HG03354 (cell line): Measurements from ENCODE around the gene EEPD1.

Experiments
- ATAC-seq: cut with Tn5 transposase; IDR thresholded peaks from one replicate; pipeline ENCODE4 v1.9.1; 2021; ENCODE audit warnings: mild to moderate bottlenecking; ENCODE audit not compliant: unreplicated experiment, poor library complexity, severe bottlenecking

The EEPD1 gene

DNA sequence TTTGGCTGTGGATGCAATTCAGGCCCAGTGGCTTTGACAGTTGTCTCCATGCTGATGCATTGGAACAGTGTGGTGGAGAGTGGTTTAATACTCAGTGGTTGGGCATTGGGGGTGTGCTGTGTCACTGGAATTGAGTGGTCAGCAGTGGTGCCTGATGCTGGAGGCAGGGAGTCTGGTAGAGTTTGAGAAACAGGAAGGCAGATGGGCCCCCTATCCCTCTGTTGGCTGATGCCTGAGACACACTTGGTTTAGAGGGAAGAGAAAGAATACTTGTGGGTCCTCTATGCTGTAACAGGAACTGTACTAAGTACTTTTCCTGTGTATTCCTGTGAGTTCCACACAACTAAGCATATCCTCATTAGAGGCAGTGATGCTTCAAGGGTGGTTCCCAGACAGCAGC is 55.4 kb downstream of the EEPD1 start:
- ATAC-seq, result no peak

DNA sequence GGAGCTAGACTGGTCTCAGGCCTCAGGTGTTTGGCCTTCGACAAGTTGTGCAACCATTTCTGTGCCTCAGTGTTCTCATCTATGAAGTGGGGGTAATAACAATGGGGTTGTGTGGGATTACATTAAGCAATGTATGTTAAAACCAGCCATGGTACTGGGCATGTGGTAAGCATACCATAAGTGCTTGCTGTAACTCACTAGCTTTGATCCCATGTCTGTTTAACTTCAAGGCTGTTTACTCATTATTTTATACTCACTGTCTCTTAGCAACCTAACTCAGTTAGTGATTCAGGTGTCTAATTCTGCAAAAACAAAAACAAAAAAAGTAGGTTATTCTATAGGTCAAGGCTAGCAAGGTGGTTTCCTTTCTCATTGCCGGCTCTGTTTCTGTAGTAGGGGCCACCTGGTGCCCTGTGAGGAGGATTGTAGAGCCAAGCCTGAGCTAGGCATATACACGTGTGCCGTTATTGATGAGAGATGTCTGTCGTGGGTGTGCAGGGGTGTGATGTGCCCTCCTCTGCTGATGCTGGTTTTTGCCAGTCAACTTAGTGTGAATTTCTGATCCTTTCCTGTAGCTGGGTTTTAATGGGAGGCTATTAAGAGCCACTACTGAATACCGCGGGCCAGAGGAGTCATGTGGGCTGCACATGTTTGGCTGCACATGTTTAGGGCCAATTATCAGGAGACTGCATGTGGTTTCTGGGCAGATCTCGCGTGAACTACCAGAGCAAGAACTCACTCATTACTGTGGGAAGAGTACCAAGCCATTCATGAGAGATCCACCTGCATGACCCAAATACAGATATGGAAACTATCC is 56.2 kb downstream of the EEPD1 start:
- peak; percentile 42 for ATAC-seq

DNA sequence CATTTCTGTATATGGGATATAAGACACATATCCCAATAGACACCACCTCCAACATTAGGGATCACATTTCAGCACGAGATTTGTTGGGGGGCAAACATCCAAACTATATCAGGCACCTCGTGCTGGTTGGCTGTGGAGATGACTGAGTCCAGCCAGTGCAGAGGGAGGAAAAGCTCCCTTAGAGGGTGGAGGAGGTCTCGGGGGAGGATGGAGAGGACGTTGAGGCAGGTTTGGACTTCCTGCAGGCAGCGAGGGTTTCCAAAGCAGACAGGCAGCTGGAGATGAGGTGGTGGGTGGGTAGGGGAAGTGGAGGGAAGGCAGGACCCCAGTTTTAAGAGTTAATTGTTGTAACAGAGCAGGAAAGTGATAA is 56.7 kb downstream of the EEPD1 start:
- no peak for ATAC-seq

DNA sequence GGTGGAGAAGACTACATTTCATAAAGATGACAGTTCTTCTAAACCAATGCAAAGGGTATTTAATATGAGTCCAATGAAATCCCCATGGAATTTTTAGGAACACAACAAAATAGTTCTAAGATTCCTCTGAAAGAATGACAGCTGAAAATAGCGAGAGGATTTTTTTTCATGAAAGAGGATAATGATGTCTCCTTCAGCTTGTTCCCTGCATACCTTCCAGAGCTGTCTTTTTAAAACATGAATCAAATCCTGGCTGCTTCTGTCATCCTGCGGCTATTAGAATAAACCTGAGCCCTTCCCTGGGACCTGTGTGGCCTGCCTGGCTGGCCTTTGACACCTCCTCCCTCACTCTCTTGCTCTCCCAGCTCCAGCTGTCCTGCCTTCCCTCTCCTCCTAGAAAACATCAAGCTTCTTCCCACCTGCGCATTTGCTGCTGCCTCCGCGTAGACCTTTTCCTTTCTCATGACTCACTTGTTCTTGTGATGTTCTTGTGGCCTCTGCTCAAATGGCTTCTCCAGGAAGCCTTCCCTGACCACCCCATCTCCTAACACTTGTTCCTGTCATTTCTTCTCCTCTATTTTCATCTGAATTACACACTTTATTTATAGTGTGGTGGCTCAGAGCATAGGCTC is 57.4 kb downstream of the EEPD1 start:
- no peak for ATAC-seq

DNA sequence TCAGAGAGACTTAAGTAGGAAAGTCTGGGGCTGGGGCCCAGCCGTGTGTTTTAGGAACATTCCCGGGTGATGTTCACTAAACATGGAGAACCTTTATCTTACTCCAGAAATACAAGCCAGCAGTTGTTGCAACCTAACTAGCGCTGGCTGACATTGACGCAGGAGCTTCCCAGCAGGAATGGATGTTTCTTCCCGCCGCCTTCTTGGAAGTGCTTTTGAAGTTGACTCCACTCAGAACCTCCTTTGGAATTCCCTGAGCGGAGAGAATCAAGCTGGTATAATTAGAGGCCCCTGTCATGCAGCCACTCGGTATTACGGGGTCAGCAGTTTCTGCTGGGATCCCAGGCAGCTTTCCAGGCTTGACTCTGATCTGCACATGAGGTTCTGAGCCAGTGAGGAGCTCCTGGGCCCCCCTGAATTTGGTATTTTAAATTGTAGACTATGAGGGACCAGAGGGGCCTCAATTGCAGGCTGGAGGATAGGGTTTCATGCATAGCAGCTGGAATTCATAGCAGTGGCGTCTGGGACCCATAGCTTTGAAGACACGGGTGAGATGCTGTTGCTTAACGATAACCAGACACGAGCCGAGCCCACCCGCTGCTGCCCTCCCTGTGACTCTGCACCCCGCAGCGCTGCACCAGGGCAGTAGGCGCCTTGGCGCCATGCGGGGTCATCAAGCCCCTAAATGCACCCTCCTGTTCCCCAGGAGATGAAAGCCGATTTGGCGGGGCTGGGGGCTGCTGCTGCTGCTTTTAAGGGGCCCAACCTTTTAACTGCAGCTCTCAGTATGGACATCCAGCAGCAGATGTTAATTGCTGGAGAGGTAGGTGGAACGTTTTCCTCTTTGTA is 61.8 kb downstream of the EEPD1 start:
- ATAC-seq, result no peak

DNA sequence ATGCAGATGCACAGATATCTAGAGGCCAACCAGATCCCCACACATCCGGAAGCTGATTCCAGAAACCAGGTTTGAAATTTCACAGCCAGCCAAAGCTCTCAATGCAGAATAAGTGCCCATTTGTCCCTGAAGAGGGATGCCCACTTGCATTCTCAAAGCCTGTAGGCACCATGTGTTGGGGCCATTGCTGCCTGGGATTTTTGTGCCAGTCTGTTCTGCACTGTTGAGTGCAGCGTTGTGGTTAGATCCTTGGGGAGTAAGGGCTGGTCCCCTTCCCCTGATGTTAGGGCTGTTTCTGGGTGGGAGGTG is 62.4 kb downstream of the EEPD1 start:
- no peak for ATAC-seq

DNA sequence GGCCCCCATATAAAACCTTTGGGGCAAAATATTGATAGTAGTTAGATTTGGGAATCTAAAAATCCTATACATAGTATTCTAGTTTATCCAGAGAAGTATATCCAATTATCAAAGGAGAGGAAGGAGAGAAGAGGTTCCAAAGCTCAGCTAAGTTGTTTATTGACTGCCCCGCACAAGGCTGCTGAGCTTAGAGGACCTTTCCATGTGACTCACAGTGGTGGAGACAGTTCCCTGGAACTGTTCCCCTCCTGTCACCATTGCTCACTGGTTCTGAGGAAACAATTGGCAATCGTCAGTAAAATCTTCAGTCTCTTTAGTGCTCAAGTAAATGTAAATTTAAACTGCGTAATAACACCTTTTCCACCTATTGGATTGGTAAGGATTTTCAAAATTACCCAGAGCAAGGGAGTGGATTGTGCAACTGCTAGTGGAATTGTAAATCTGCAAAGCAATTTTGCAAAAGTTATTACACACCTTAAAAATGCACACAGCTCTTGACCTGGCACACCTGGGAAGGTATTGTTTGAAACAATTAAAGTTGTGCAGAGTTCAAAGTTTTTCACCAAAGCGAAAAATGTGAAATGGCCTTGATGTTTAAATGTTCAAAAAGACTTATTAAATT is 63.1 kb downstream of the EEPD1 start:
- no peak for ATAC-seq

DNA sequence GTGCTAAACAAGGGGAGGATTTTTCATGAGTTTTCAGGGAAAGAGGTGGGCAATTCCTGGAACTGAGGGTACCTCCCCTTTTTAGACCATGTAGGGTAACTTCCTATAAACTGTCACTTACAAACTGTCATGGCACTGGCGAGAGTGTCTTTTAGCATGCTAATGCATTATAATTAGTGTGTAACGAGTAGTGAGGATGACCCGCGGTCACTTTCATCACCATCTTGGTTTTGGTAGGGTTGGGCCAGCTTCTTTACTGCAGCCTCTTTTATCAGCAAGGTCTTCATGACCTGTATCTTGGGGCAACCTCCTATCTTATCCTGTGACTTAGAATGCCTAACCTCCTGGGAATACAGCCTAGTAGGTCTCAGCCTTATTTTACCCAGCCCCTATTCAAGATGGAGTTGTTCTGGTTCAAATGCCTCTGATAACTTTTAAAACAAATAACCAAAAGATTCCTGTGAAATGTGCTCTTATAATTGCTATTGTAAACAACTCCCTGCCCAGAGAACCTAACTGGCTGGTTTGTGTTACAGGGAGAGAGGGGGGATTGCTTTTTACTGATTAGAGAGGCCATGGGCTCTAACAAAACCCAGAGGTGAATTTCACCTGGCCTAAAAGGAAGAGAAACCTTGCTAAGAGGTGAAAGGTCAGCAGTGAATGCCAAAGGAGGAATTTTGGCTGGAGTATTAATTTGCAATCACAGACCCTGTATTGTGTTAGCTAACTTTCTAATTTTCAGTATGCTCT is 64.3 kb downstream of the EEPD1 start:
- no peak for ATAC-seq

DNA sequence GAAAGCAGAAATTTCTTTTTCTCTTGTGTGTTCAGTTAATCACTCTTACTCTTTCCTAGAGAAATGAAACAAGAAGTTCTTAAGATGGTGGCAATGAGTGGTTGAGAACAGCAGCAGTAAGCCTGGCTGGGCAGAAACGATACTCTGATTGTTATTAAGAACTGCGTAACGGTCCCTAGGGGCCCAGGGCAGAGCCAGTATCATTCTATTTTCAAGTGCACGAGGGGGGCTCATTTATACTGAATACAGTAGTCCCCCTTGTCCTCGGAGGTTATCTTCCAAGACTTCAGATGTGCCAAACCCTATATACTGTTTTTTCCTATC is 64.9 kb downstream of the EEPD1 start:
- ATAC-seq, result no peak

DNA sequence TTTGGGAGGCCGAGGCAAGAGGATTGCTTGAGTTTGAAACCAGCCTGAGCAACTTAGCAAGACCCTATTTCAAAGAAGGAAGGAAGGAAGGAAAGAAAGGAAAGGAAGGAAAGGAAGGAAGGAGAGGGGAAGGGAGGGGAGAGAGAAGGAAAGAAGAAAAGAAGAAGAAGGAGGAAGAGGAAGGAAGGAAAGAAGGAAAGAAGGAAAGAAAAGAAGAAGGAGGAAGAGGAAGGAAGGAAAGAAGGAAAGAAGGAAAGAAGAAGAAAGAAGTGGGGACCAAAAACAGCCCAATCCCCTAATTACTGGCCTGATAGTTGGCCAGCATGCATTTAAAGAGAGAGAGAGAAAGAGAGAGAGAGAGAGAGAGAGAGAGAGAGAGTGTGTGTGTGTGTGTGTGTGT is 66.4 kb downstream of the EEPD1 start:
- no peak for ATAC-seq

DNA sequence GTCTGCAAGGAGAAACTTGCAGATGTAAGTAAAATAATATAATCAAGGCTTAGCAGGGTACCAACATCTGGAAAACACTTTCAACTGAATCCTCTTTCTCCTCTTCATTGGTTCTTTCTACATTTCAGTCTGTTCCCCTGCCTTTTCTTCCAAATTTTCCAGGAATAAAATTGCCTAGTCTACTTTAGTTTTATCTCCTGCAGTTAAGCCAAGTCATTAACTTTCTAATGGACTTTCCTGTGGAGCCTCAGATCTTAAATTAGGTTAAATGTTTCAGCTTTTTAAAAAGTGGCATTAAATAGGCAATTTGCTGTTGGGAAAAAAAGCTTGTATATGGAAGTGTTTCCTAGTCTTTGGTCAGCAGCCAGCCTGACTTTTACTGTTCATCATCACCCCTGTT is 70.8 kb downstream of the EEPD1 start:
- no peak for ATAC-seq

DNA sequence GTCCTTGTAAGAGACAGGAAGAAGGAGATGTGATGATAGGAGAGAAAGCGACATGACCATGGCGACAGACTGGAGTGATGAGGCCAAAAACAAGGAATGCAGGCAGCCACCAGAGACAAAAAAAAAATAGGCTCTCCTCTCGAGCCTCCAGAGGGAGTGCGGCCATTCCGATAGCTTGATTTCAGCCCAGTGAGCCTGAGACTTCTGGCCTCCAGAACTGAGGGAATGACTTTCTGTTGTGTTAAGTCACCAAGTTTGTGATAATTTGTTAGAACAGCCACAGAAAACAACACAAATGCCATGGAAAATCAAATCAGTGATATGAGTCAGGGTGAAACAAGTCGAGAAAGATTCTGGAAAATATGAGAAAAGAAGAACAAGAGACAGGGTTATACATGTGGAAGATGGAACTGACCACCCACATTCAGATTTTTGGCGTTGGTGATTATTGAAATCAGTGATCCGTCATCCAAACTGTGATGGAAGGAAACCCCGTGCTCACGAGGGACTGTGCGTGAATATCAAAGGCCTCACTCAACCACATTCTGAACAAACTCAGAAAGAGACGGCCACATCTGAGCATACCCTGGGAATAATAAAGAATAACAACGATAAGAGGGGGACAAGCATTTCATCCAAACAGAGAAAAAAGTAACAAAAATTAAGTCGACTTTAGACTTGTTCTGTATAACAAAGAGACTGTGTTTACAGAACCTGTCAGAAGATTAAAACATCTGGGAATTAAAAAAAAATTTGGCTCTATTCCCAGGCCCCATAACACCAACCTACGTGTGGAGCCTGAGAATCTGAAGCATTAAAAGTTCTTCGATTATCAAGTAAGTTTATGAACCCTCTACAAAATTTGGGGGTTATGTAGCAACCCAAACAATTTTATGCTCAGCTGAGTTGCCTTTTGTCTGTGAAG is 72.1 kb downstream of the EEPD1 start:
- no peak for ATAC-seq

DNA sequence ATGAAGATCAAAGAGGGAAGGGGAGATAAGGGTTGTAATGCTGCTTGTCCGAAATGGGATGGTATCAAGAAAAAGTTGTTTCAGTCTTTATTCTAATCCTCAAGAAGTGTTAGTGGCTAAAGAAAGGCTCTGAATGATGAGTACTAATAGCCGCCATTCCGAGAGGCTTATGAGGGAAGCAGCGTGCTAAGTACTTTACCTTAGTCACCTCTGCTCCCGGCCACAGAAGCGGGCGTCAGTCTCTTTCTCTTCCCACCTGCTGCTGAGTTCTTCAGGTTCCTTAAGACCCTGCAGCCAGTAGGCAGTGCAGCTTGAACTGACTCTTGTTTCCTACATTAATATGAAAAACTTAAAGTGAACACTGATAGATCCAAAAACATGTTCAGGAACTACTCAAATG is 73.1 kb downstream of the EEPD1 start:
- no peak for ATAC-seq

DNA sequence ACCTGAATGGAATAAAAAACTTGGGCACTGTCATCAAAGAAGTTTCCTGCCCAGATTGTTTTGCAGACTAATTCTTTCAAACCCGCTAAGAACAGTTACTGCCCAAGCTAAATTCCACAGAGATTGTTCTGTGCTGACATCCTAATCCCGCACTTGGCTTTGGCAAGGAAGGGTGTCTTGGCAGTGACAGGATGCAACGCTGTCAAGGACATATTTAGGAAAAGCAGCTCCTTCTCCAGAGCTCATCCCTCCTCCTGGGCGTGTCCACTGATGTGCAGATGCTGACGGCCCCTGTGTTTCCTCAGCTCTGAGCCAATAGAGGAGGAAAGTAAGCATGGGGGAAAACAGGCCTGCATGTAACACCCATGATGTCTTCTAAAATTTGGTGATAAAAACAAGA is 74.2 kb downstream of the EEPD1 start:
- no peak for ATAC-seq

DNA sequence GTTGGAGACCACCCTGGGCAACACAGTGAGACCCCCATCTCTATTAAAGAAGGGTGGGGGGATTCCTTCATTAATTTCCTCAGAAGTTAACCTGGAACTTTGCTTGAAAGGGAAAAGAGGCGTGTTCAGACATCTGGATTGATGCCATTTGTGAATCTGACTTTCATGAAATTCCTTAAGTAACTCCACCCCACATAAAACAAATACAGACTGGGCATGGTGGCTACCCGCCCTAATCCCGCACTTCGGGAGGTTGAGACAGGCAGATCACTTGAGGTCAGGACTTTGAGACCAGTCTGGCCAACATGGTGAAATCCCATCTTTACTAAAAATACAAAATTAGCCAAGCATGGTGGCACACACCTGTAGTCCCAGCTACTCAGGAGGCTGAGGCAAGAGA is 75.0 kb downstream of the EEPD1 start:
- no peak for ATAC-seq

DNA sequence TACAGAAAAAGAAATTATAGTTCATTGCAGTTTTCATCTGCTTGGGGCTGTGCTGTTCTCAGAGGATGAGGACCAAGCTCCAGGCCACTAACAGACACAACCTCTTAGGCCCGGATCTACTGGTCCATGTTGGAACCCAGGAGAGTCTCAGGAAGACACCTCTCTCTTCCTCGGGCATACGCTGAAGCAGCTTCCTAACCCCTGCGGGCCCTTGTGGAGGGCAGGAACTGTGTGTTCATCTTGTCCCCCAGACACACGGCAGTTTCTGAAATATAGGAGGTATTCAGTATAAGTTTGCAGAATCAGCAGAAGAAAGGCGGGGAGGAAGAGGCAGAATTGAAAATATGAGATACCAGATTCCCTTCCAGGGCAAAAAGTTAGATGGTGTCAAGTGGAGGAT is 78.4 kb downstream of the EEPD1 start:
- no peak for ATAC-seq

DNA sequence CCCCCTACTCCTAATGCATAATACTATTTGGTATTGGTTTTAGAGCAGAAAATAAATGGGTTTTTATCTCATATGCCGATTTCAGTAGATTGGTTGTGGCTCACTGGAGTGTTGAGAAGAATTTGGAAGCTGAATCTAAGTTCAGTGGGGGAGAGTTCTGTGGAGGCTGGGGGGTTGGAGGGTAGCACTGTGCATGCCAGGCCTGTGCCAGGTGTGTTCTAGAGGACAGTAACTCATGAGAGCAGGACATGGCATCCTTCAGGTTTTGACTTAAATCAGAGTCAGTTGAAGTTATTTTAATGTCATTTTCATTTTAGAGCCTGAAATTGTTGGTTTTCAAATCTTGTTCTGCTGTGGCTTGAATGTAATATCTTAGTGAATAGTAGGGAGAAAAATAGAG is 79.5 kb downstream of the EEPD1 start:
- no peak for ATAC-seq

DNA sequence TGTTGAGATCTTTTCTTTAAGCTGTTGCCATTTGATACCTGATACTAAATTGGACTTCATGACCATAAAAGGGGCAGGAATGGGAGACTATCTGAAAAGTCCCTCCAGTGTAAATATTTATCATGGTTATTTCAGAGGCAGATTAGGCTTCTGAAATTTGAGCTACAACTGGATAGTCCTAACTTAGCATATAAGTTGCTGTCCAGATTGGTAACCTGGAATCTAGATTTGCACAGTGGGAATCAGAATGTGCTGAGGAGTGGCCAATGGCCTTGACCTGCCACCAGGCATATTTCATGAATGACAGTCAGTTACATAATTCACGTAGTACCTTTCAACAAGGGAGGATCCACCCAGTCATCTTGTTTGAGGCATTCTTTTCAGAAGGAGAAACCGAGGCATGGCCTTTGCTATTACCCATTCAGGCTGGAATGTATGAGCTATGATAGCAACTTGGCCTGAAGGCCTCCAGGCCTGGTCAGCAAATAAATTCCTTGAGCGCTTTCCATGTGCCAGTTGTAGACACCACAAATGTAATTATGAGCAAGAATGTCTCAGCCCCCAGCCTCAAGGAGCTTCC is 80.0 kb downstream of the EEPD1 start:
- ATAC-seq, result no peak

DNA sequence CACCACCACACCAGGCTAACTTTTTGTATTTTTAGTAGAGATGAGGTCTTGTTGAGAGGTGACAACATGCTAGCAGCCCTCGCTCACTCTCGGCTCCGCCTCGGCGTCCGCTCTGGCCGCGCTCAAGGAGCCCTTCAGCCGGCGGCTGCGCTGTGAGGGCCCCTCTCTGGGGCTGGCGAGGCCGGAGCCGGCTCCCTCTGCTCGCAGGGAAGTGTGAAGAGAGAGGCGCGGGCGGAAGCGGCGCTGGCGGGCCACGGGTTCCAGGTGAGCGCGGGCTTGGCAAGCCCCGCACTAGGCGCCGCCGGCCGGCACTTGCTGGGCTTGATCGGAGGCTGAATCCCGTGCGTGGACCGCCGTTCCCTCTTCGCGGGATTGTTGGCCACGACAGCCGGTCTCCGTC is 83.0 kb downstream of the EEPD1 start:
- no peak for ATAC-seq
